ENCODE data around the gene EEFSEC.

The EEFSEC gene

DNA sequence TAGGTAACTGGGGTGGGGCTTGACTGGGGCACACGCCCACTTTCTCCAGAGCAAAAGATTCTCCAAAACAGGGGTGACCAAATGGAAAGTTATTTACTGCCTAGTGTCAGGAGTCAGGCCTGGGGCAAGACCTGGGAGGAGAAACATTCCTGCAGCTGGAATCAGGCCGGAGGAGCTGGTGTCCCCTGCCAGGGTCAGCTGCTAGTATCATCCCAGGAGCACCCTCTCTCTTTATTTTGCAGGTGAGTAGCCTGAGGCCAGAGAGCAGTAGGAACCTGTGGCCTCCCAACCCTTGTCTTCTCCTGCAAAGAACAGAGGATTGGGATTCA is 280.5 kb downstream of the EEFSEC start:
- Histone ChIP-seq H2AFZ (ENCODE audit: low read length) (no peak overlapping the region), H4K20me1 (ENCODE audit: insufficient read depth, low read length) (no peaks in the 10 kb centered on the region), H3K79me2 (ENCODE audit: low read length) (no peaks in the 10 kb centered on the region), H3K4me2 (ENCODE audit: low read depth, low read length) (no peak overlapping the region), H3F3A (ENCODE audit: insufficient read depth, low read length) (no peaks in the 10 kb centered on the region), H3K36me3 (replicated peaks; ENCODE audit: insufficient read depth, low read length) (no peaks in the 10 kb centered on the region), H3K9me3 (replicated peaks; ENCODE audit: insufficient read depth, low read length) (no peaks in the 10 kb centered on the region), H3K4me3 (ENCODE audit: low read length) (no peak overlapping the region), H3K9me2 (replicated peaks; ENCODE audit: insufficient read depth, low read length) (no peaks in the 10 kb centered on the region), H3K4me1 (ENCODE audit: low read length) (no peaks in the 10 kb centered on the region), H3K27ac (ENCODE audit: low read length) (no peak overlapping the region), H3K27me3 (replicated peaks; ENCODE audit: insufficient read depth, low read length) (peaks cover 68% of the 10 kb centered on the region), H3K9ac (ENCODE audit: low read length) (no peak overlapping the region)
- TF ChIP-seq EZH2phosphoT487 (IDR thresholded peaks at IDR 0.05; ENCODE audit: low read length) = no peak
- no peak for TF ChIP-seq EZH2 (optimal IDR thresholded peaks at IDR 0.05; ENCODE audit: low read depth, low read length)
- TF ChIP-seq, protein P1, sequence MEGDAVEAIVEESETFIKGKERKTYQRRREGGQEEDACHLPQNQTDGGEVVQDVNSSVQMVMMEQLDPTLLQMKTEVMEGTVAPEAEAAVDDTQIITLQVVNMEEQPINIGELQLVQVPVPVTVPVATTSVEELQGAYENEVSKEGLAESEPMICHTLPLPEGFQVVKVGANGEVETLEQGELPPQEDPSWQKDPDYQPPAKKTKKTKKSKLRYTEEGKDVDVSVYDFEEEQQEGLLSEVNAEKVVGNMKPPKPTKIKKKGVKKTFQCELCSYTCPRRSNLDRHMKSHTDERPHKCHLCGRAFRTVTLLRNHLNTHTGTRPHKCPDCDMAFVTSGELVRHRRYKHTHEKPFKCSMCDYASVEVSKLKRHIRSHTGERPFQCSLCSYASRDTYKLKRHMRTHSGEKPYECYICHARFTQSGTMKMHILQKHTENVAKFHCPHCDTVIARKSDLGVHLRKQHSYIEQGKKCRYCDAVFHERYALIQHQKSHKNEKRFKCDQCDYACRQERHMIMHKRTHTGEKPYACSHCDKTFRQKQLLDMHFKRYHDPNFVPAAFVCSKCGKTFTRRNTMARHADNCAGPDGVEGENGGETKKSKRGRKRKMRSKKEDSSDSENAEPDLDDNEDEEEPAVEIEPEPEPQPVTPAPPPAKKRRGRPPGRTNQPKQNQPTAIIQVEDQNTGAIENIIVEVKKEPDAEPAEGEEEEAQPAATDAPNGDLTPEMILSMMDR (IDR thresholded peaks at IDR 0.05; ENCODE audit: low read length) = no peak
- no peak for DNase-seq

DNA sequence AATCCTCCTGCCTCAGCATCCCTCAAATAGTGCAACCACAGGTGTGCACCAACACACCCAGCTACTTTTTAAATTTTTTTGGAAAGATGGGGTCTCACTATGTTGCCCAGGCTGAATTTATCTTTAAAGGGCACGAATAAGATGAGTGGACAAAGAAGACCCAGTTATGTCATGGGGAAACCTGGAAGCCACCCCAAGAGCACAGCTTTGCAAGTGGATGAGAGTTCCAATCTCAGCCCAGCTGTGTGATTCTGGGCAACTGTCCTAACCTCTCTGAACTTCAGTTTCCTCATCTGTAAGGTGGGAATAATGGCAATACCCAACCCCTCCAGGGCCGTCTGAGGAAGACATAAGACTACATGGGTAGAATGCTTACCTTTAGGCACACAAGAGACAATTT is 281.2 kb downstream of the EEFSEC start:
- Histone ChIP-seq H2AFZ (ENCODE audit: low read length) (no peak overlapping the region), H3F3A (ENCODE audit: insufficient read depth, low read length) (no peaks in the 10 kb centered on the region), H3K9me3 (replicated peaks; ENCODE audit: insufficient read depth, low read length) (no peaks in the 10 kb centered on the region), H3K79me2 (ENCODE audit: low read length) (no peaks in the 10 kb centered on the region), H3K4me2 (ENCODE audit: low read depth, low read length) (no peak overlapping the region), H3K9me2 (replicated peaks; ENCODE audit: insufficient read depth, low read length) (no peaks in the 10 kb centered on the region), H4K20me1 (ENCODE audit: insufficient read depth, low read length) (no peaks in the 10 kb centered on the region), H3K4me3 (ENCODE audit: low read length) (no peak overlapping the region), H3K9ac (ENCODE audit: low read length) (no peak overlapping the region), H3K27me3 (replicated peaks; ENCODE audit: insufficient read depth, low read length) (peaks cover 75% of the 10 kb centered on the region), H3K27ac (ENCODE audit: low read length) (no peak overlapping the region), H3K36me3 (replicated peaks; ENCODE audit: insufficient read depth, low read length) (no peaks in the 10 kb centered on the region), H3K4me1 (ENCODE audit: low read length) (no peaks in the 10 kb centered on the region)
- DNase-seq = no peak
- TF ChIP-seq EZH2 (optimal IDR thresholded peaks at IDR 0.05; ENCODE audit: low read depth, low read length) (no peak), EZH2phosphoT487 (IDR thresholded peaks at IDR 0.05; ENCODE audit: low read length) (no peak)
- TF ChIP-seq, protein P1 (IDR thresholded peaks at IDR 0.05; ENCODE audit: low read length) = no peak

DNA sequence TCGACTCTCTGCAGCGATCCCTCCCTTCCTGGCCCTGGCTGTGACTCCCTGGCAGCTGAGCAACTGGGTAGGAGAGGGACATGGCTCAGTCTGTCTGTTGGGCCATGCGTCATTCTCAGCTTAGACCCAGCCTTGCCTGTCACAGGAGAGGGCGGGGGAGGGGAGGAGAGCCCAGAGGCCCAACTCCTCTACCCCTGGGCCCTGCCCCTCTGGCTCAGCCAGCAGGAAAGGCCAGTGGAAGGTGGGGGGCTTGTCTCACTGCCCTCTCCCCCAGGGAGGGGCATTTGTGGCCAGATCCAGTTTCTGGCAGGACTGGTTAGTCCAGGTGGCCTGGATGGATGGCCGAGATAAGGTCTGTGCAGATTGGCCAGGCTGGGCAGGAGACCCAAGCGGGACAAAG is 281.8 kb downstream of the EEFSEC start:
- Histone ChIP-seq H3K9ac (ENCODE audit: low read length) (no peak overlapping the region), H3K27me3 (replicated peaks; ENCODE audit: insufficient read depth, low read length) (peaks cover 80% of the 10 kb centered on the region), H3F3A (ENCODE audit: insufficient read depth, low read length) (no peaks in the 10 kb centered on the region), H3K4me2 (ENCODE audit: low read depth, low read length) (no peak overlapping the region), H3K9me2 (replicated peaks; ENCODE audit: insufficient read depth, low read length) (no peaks in the 10 kb centered on the region), H3K4me3 (ENCODE audit: low read length) (no peak overlapping the region), H3K9me3 (replicated peaks; ENCODE audit: insufficient read depth, low read length) (no peaks in the 10 kb centered on the region), H4K20me1 (ENCODE audit: insufficient read depth, low read length) (no peaks in the 10 kb centered on the region), H3K36me3 (replicated peaks; ENCODE audit: insufficient read depth, low read length) (no peaks in the 10 kb centered on the region), H3K4me1 (ENCODE audit: low read length) (no peaks in the 10 kb centered on the region), H3K27ac (ENCODE audit: low read length) (no peak overlapping the region), H2AFZ (ENCODE audit: low read length) (no peak overlapping the region), H3K79me2 (ENCODE audit: low read length) (no peaks in the 10 kb centered on the region)
- DNase-seq = no peak
- TF ChIP-seq, protein P1 (IDR thresholded peaks at IDR 0.05; ENCODE audit: low read length) = no peak

DNA sequence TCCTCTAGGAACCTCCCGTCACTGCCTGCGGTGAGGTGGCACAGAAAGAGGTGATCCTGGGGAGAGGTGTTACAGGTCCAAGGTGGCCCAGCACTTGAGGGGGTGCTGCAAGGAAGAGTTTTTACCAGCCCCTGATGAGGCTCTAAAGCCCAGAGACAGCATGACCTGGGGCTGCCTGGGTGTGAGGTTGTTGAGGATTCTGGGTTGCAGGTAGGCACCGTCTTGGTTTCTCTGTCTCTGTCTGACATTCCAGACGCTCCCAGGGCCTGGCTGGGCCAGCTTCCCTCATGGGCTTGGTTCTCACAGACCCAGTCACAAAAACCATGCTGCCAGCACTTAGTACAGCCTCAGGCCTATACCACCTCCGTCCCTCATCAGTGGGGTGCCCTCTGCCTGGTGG is 282.3 kb downstream of the EEFSEC start:
- H3F3A ChIP-seq (ENCODE audit: insufficient read depth, low read length) = no peaks in the 10 kb centered on the region
- H3K9ac ChIP-seq (ENCODE audit: low read length) = no peak overlapping the region
- TF ChIP-seq, protein P1 (IDR thresholded peaks at IDR 0.05; ENCODE audit: low read length) = no peak
- TF ChIP-seq EZH2phosphoT487 (IDR thresholded peaks at IDR 0.05; ENCODE audit: low read length) (no peak), EZH2 (optimal IDR thresholded peaks at IDR 0.05; ENCODE audit: low read depth, low read length) (no peak)
- H3K79me2 ChIP-seq (ENCODE audit: low read length) = no peaks in the 10 kb centered on the region
- no peaks in the 10 kb centered on the region for H3K36me3 ChIP-seq (replicated peaks; ENCODE audit: insufficient read depth, low read length)
- no peaks in the 10 kb centered on the region for H4K20me1 ChIP-seq (ENCODE audit: insufficient read depth, low read length)
- no peaks in the 10 kb centered on the region for H3K9me3 ChIP-seq (replicated peaks; ENCODE audit: insufficient read depth, low read length)
- DNase-seq = no peak
- H2AFZ ChIP-seq (ENCODE audit: low read length) = no peak overlapping the region
- H3K4me1 ChIP-seq (ENCODE audit: low read length) = no peaks in the 10 kb centered on the region
- H3K4me3 ChIP-seq (ENCODE audit: low read length) = no peak overlapping the region
- H3K27ac ChIP-seq (ENCODE audit: low read length) = no peak overlapping the region
- H3K27me3 ChIP-seq (replicated peaks; ENCODE audit: insufficient read depth, low read length) = peaks cover 81% of the 10 kb centered on the region
- H3K4me2 ChIP-seq (ENCODE audit: low read depth, low read length) = no peak overlapping the region
- no peaks in the 10 kb centered on the region for H3K9me2 ChIP-seq (replicated peaks; ENCODE audit: insufficient read depth, low read length)

Data from MM.1S (cell line).